ENCODE results near the gene TOM1. TPM values are rescaled to one million over a fixed set of nuclear protein-coding genes. Genes with fewer than 3 reads are reported as not detected.

TOM1 gene
- total RNA-seq, 1 donor from 2014 or later, result 61.5 TPM

- Histone ChIP-seq H3K27me3 (ENCODE audit: control insufficient read depth, insufficient read depth, low read length) (no peaks in the 10 kb centered on the region), H3K36me3 (ENCODE audit: control insufficient read depth, insufficient read depth, low read length) (peaks cover 7% of the 10 kb centered on the region), H3K4me3 (ENCODE audit: low read depth, low read length) (no peak overlapping the region)
- no peak for DNase-seq (ENCODE audit: low read depth)
- TF ChIP-seq, protein P1, sequence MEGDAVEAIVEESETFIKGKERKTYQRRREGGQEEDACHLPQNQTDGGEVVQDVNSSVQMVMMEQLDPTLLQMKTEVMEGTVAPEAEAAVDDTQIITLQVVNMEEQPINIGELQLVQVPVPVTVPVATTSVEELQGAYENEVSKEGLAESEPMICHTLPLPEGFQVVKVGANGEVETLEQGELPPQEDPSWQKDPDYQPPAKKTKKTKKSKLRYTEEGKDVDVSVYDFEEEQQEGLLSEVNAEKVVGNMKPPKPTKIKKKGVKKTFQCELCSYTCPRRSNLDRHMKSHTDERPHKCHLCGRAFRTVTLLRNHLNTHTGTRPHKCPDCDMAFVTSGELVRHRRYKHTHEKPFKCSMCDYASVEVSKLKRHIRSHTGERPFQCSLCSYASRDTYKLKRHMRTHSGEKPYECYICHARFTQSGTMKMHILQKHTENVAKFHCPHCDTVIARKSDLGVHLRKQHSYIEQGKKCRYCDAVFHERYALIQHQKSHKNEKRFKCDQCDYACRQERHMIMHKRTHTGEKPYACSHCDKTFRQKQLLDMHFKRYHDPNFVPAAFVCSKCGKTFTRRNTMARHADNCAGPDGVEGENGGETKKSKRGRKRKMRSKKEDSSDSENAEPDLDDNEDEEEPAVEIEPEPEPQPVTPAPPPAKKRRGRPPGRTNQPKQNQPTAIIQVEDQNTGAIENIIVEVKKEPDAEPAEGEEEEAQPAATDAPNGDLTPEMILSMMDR (IDR thresholded peaks at IDR 0.05; ENCODE audit: insufficient read depth, low read length, poor library complexity, severe bottlenecking), result no peak
Observed at GRCh38 chr22:35327690-35328471, 28.2 kb downstream of the TOM1 start.

DNA sequence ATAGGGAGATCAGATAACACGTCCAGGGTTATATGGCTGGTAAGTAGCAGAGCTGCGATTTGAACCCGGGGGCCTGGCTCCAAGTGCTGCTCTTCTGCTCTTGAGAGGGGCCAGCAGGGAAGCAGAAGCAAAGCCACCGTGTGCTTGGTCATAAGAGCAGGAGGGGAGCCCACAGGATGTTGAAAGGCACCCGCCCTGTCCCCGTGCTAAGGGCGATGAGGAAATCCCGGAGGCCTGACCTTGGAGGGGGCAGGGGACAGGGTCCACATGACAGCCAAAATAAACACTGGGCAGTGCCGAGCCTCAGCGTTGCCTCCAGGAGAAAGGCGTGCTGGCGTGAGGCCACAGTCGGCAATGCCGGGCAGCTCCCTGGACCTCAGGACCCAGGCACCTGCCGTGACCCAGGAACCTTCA lies 28.8 kb downstream of the TOM1 start:
- DNase-seq (ENCODE audit: low read depth), result no peak
- no peaks in the 10 kb centered on the region for H3K27me3 ChIP-seq (ENCODE audit: control insufficient read depth, insufficient read depth, low read length)
- TF ChIP-seq, protein P1 (IDR thresholded peaks at IDR 0.05; ENCODE audit: insufficient read depth, low read length, poor library complexity, severe bottlenecking), result no peak
- peaks cover 7% of the 10 kb centered on the region for H3K36me3 ChIP-seq (ENCODE audit: control insufficient read depth, insufficient read depth, low read length)
- no peak overlapping the region for H3K4me3 ChIP-seq (ENCODE audit: low read depth, low read length)

DNA sequence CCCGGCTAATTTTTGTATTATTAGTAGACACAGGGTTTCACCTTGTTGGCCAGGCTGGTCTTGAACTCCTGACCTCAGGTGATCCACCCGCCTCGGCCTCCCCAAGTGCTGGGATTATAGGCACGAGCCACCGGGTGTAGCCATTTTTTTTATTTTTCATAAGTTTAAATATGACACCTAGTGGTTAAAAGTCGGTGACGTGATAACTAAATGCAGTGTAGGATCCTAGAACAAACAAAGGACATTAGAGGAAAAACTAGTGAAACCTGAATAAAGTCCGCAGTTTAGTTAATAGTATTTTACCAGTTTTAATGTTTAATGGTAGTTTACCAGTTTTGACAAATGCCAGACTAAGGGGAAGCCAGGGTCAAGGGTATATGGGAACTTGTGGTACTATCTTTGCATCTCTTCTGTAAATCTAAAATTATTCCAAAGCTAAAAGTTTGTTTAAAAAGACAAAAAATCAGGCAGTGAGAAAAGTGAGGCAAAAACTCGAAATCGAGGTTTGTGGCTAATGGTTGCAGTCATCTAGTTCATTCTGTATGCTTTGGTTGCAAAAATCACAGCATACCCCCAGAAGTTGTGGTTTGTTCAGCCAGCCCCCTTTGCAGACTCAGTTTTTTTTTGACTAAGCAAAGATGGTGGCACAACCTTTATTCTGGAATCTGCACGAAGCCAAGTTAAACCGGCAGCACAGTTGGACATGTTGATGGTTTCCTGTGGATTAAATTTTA lies 29.6 kb downstream of the TOM1 start:
- Histone ChIP-seq H3K36me3 (ENCODE audit: control insufficient read depth, insufficient read depth, low read length) (peaks cover 7% of the 10 kb centered on the region), H3K4me3 (ENCODE audit: low read depth, low read length) (no peak overlapping the region), H3K27me3 (ENCODE audit: control insufficient read depth, insufficient read depth, low read length) (no peaks in the 10 kb centered on the region)
- no peak for DNase-seq (ENCODE audit: low read depth)
- TF ChIP-seq, protein P1 (IDR thresholded peaks at IDR 0.05; ENCODE audit: insufficient read depth, low read length, poor library complexity, severe bottlenecking), result no peak

DNA sequence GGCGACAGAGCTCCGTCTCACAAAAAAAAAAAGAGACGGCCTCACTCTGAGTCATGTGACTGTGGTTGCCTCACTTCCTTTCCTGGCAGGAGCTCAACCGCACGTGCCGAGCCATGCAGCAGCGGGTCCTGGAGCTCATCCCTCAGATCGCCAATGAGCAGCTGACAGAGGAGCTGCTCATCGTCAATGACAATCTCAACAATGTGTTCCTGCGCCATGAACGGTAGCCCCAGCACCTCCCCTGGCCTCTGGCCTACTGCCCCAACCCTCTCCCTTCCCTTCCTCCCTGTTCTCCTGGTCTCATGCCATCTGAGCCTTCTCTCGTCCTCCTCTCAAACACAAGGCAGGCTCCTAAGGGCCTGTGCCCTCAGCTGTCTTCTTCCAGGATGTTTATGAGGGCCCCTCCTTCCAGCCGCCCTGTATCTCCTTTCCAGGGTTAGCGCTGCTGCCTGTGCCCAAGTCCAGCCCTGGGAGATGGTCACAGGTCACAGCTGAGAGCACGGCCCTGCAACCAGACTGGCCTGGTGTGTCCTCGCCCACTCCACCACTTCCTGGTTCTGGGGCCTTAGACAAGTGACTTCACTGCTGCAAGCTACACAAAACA lies 30.7 kb downstream of the TOM1 start:
- no peak for DNase-seq (ENCODE audit: low read depth)
- TF ChIP-seq, protein P1 (IDR thresholded peaks at IDR 0.05; ENCODE audit: insufficient read depth, low read length, poor library complexity, severe bottlenecking), result no peak
- Histone ChIP-seq H3K27me3 (ENCODE audit: control insufficient read depth, insufficient read depth, low read length) (no peaks in the 10 kb centered on the region), H3K4me3 (ENCODE audit: low read depth, low read length) (no peak overlapping the region), H3K36me3 (ENCODE audit: control insufficient read depth, insufficient read depth, low read length) (peaks cover 6% of the 10 kb centered on the region)

DNA sequence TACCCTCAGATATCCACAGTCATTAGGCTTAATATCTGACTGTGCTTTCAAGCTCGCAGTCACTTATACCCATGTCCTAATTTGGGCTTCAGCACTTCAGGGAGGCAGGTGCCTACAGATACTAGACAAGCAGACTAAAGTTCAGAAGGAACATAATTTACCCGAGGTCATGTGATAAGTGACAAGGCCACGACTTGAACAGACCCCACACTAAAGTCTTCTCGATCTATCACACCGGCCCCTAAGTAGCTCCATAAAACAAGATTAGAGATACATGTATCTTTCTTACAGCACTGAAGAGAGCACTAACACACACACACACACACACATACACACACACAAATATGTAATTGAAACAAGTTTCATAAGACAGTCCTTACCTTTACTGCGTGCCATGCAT lies 32.6 kb downstream of the TOM1 start:
- TF ChIP-seq, protein P1 (IDR thresholded peaks at IDR 0.05; ENCODE audit: insufficient read depth, low read length, poor library complexity, severe bottlenecking), result no peak
- H3K4me3 ChIP-seq (ENCODE audit: low read depth, low read length), result no peak overlapping the region
- no peak for DNase-seq (ENCODE audit: low read depth)
- peaks cover 6% of the 10 kb centered on the region for H3K36me3 ChIP-seq (ENCODE audit: control insufficient read depth, insufficient read depth, low read length)
- no peaks in the 10 kb centered on the region for H3K27me3 ChIP-seq (ENCODE audit: control insufficient read depth, insufficient read depth, low read length)

Measured in kidney epithelial cell (primary cell).